ENCODE measurements around the gene GPR171.
A peak's percentile ranks its signal among the peaks of the same experiment; 100 is the strongest.
"Not testable (repeated sequence)": the region's sequence is repeated elsewhere in the genome, so short reads cannot be mapped to it uniquely, and the experiment has no call there.

Gene GPR171, protein sequence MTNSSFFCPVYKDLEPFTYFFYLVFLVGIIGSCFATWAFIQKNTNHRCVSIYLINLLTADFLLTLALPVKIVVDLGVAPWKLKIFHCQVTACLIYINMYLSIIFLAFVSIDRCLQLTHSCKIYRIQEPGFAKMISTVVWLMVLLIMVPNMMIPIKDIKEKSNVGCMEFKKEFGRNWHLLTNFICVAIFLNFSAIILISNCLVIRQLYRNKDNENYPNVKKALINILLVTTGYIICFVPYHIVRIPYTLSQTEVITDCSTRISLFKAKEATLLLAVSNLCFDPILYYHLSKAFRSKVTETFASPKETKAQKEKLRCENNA

GRCh38 chr3:151203051-151203420 lies at the start of gene GPR171:
GPR171 (minus strand) TSS chr3:151203216; CDS start chr3:151199386, 3,830 bp downstream.
- peak; percentile 44 for DNase-seq

- DNase-seq: no peak
These were observed 45.8 kb upstream of the GPR171 start for GRCh38 chr3:151248772-151249337.

DNA sequence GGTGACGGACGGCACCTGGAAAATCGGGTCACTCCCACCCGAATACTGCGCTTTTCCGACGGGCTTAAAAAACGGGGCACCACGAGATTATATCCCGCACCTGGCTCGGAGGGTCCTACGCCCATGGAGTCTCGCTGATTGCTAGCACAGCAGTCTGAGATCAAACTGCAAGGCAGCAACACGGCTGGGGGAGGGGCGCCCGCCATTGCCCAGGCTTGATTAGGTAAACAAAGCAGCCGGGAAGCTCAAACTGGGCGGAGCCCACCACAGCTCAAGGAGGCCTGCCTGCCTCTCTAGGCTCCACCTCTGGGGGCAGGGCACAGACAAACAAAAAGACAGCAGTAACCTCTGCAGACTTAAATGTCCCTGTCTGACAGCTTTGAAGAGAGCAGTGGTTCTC lies 39.0 kb upstream of the GPR171 start:
- DNase-seq: not testable (repeated sequence)

GRCh38 chr3:151236736-151237135 lies 33.7 kb upstream of the GPR171 start:
- DNase-seq: no peak

DNA sequence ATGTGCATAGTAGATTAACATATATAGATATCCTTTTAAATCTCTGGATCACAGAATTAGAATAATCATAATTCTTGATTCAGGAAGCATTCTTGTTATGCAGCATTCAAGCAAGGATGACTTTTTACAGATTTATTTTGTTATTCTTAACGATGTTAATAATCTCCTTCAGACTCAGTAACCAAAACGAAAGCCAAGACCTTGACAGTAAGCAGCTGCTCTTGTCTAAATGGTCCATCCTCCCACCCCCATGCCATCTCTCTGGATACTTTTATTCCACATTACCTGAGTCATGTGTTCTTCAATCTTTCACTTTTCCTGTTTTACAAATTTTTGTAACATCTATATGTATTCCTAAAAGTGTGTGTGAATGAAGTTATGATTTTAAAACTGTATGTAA lies 33.3 kb upstream of the GPR171 start:
- no peak for DNase-seq

DNA sequence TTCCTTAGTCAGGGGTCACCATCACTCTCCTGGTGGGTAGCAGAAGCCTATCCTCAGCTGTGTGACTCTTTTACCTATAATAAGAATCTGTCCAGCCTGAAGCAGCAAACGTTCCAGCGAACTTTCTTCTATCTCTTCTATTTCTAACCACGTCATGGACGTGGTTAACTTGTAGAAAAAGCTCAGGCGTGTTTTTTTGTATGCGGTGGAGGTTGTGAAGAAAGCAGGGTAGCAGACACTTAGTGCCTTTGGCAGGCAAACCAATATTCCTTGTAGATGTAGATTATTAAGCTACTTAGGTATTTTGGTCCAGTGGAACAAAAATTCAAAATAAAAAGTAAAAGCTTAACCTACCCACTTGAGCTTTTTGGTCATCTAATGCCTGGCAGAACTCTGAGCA lies 31.8 kb upstream of the GPR171 start:
- no peak for DNase-seq

- no peak for DNase-seq
These were observed 30.0 kb upstream of the GPR171 start for GRCh38 chr3:151232991-151233390.

DNA sequence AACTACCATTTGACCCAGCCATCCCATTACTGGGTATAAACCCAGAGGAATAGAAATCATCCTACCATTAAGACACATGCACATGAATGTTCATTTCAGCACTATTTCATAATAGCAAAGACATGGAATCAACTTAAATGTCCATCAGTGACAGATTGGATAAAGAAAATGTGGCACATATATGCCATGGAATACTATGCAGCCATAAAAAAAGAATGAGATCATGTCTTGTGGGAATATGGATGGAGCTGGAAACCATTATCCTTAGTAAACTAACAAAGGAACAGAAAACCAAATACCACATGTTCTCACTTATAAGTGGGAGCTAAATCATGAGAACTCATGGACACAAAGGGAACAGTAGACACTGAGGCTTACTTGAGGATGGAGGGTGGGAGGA lies 29.4 kb upstream of the GPR171 start:
- DNase-seq: not testable (repeated sequence)

- DNase-seq: no peak
These were observed 27.6 kb upstream of the GPR171 start for GRCh38 chr3:151230646-151231045.

DNA sequence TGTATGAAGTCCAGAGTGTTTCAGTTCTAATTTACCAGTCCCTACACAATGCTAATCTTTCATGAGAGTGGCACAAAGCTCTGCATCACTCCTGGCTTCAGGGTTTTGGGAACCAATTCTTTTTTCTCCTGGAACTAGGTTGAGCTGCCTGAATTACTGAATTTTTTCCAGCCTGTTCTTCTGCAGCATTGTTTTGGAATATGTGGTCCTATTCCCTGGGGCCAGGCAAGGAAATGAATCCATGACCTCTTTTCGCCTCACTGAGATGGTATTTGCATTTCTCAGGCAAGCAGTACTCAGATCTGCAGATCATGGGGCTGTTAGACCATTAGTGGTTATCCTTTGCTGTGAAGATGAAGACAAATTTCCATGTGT lies 25.6 kb upstream of the GPR171 start:
- DNase-seq: no peak

DNA sequence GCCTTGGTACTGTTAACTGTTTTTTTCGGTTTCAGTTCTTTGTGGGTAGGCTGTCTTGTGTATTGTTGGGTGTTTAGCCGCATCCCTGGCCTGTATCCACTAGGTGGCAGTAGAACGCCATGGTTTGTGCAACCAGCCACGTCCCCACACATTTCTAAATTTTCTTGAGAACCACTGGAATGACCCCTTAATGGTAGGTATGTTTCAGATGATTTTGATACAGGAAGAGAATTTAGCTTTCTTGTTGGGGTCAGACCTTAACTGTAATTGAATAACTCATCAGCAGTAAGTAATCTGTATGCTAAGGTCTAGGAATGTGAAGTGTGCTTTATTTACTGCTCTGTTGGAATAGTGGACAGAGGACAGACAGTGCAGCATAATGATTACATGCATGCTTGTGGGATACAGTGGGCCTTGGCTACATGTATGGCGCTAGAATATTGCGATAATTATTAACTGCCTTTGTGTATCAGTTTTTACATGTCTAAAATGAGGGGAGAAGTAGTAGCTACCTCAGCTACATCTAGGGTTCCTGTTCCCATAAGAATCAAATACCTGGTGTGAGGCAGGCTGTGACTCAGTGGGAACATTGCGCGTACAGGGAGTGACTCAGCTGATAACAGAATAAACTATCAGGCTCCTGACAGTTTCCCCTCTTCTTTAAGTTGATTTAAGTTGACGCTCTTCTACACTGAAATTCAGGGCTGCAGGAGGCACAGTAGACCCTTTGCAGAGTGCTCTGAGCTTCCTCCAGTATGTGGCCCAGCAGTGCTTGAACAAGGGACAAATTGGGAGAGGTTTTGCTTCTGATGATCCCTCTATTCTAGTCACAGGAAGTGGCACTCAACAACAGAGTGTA lies 25.0 kb upstream of the GPR171 start:
- DNase-seq: peak; percentile 88

GRCh38 chr3:151227266-151227806 lies 24.3 kb upstream of the GPR171 start:
- DNase-seq: no peak

GRCh38 chr3:151226825-151227224 lies 23.8 kb upstream of the GPR171 start:
- DNase-seq: no peak

GRCh38 chr3:151226088-151226563 lies 23.1 kb upstream of the GPR171 start:
- DNase-seq: no peak

- no peak for DNase-seq
These were observed 22.3 kb upstream of the GPR171 start for GRCh38 chr3:151225040-151225975.

GRCh38 chr3:151224268-151224866 lies 21.4 kb upstream of the GPR171 start:
- DNase-seq: no peak

DNA sequence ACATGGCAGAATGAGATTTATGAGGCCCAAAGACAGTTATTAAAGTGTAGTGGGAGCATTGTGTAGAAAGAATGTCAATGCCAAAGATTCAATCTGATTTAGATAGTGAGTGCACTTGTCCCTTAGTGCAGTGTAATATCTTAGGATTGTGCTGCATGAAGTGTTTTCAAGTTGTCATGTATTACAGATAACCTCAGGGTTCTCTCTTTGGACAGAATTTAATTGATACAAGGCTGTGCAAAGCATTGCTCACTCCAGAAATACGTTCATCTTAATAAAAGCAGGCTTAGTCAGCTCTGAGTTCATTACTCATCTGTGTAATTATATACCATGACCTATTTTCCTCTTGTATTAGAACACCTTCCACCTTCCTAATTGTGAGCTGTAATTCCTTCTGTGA lies 16.0 kb upstream of the GPR171 start:
- DNase-seq: no peak

DNA sequence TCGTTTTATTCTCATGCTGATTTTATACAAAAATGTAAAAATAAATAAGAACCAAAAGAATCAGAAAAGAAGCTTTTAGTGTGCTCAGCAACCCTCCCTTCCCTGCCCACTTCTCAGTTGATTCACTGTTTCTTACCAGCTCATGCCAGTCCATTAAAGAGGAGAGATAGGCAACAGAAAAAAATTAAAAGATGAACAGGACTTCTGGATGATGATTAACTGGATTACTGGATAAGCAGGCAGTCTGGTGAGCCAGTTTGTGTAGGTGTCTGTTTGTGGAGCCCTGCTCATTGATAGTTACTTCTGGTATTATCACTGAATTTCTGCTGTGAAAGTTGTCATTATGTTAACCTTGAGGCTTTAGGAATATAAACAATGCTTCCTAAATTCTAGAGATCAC lies 15.1 kb upstream of the GPR171 start:
- no peak for DNase-seq

DNA sequence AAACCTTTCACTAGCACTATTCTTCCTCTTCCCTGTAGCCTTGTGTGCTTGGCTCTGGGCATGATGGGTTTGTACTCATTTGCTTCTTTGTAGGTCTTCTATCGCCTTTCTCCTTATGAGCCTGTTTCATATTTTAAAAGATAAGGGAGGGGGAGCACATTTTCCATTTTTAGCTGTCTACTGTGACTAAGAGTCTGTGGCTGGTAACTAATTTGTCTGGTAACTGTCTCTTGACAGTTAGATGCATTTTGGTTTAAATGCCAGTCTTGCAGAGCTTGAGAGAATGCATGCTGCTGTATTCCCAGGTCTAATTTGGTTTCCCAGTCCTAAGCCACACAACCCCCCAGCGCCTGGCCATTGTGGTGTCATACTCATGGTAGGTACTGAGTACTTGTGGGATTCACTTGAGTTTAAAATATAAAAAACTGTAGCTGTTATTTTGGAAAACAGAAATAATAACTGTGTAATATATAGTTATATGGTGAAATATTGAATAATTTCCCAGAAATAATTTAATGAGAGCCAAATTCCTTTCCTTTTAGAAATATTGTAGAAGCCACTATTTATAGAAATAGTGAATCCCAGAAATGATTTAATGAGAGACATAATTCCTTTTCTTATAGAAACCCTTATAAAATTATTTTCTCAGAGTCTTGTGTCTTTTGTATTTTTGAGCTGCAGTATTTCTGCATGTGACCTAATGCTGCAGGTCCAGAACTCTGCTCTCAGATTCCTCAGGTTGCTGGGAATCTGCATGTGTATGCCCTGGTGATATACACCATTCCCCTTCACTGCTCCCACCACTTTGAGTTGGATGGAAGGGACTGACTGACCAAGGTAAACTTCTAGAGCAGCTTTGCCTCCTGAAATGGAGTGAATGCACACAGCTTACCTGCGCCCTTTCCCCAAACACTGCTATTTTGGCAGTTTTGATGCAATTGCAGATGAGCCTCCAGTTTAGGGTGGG lies 13.9 kb upstream of the GPR171 start:
- no peak for DNase-seq

GRCh38 chr3:151214459-151214858 lies 11.4 kb upstream of the GPR171 start:
- DNase-seq: no peak

DNA sequence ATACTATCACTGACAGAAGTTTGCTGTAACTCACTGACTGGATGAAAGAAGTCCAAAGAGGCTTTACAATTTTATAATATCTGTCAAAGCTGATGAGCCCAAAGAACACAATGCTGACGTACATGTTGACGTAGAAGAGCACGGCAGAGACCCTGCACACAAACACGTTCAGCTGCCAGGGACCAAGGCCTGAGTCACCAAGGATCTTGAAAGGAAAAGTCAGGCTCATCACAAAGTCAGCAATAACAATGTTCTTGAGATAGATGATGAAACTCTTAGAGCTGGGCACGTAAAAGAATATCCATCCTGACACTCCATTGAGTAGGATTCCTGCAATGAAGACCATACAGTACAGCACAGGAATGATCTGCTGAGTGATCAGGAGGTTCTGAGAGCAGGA lies 10.9 kb upstream of the GPR171 start:
- no peak for DNase-seq

All from RPMI8226 (cell line).